DOHH2 (cell line): ENCODE results near the gene KRT77.

Experiments
- EZH2phosphoT487 ChIP-seq: fragments of 200-600 bp; sonication (generic); IDR thresholded peaks from 2 replicates; pipeline ENCODE4 v1.6.1; 2017; ENCODE audit warnings: borderline replicate concordance, mild to moderate bottlenecking, antibody characterized with exemption, low read length, moderate library complexity, mixed read lengths
- TF ChIP-seq, protein P1 (sequence below): fragments of 200-600 bp; sonication (generic); IDR thresholded peaks from one replicate; pipeline ENCODE4 v1.5.1; 2014; ENCODE audit warnings: antibody characterized with exemption, mild to moderate bottlenecking, low read depth, low read length; ENCODE audit not compliant: poor library complexity, severe bottlenecking

- TF ChIP-seq, protein P1, sequence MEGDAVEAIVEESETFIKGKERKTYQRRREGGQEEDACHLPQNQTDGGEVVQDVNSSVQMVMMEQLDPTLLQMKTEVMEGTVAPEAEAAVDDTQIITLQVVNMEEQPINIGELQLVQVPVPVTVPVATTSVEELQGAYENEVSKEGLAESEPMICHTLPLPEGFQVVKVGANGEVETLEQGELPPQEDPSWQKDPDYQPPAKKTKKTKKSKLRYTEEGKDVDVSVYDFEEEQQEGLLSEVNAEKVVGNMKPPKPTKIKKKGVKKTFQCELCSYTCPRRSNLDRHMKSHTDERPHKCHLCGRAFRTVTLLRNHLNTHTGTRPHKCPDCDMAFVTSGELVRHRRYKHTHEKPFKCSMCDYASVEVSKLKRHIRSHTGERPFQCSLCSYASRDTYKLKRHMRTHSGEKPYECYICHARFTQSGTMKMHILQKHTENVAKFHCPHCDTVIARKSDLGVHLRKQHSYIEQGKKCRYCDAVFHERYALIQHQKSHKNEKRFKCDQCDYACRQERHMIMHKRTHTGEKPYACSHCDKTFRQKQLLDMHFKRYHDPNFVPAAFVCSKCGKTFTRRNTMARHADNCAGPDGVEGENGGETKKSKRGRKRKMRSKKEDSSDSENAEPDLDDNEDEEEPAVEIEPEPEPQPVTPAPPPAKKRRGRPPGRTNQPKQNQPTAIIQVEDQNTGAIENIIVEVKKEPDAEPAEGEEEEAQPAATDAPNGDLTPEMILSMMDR = no peak
- no peak for TF ChIP-seq EZH2phosphoT487
These were observed 33.9 kb downstream of the KRT77 start for GRCh38 chr12:52669426-52669825.
